Effector memory CD4-positive, alpha-beta T cell (primary cell): ENCODE data around the gene LMO7.

ENCODE experiments used
- DNase-seq, 3 donors: peaks; one replicate each; pipeline ENCODE4 v3.0.0-alpha.2; 2020
- H3K27ac ChIP-seq: 2 replicates; pipeline ENCODE4 v1.7.0; 2013; ENCODE audit warnings: mild to moderate bottlenecking, low read length, moderate library complexity; ENCODE audit not compliant: insufficient read depth, poor library complexity, severe bottlenecking
- H3K27me3 ChIP-seq: replicated peaks from 2 replicates; pipeline ENCODE4 v1.7.0; 2013; ENCODE audit warnings: mild to moderate bottlenecking, low read length; ENCODE audit not compliant: insufficient read depth, control insufficient read depth, poor library complexity, severe bottlenecking
- H3K36me3 ChIP-seq: 2 replicates; pipeline ENCODE4 v1.7.0; 2013; ENCODE audit warnings: mild to moderate bottlenecking, low read length, moderate library complexity; ENCODE audit not compliant: control insufficient read depth, insufficient read depth
- H3K4me1 ChIP-seq: 2 replicates; pipeline ENCODE4 v1.7.0; 2013; ENCODE audit warnings: low read length, mild to moderate bottlenecking; ENCODE audit not compliant: control insufficient read depth, insufficient read depth, poor library complexity, severe bottlenecking
- H3K4me3 ChIP-seq: 2 replicates; pipeline ENCODE4 v1.7.0; 2013; ENCODE audit warnings: low read length, low read depth, mild to moderate bottlenecking; ENCODE audit not compliant: insufficient read depth, poor library complexity, severe bottlenecking
- H3K9me3 ChIP-seq: 2 replicates; pipeline ENCODE4 v1.7.0; 2013; ENCODE audit warnings: mild to moderate bottlenecking, low read length, moderate library complexity; ENCODE audit not compliant: control insufficient read depth

LMO7 gene

GRCh38 chr13:75897386-75897785 lies 261.3 kb downstream of the LMO7 start:
- H3K4me1 ChIP-seq = no peaks in the 10 kb centered on the region
- DNase-seq = no peak
- no peak overlapping the region for H3K4me3 ChIP-seq
- no peaks in the 10 kb centered on the region for H3K9me3 ChIP-seq
- H3K27me3 ChIP-seq = no peaks in the 10 kb centered on the region
- no peaks in the 10 kb centered on the region for H3K36me3 ChIP-seq
- no peak overlapping the region for H3K27ac ChIP-seq

DNA sequence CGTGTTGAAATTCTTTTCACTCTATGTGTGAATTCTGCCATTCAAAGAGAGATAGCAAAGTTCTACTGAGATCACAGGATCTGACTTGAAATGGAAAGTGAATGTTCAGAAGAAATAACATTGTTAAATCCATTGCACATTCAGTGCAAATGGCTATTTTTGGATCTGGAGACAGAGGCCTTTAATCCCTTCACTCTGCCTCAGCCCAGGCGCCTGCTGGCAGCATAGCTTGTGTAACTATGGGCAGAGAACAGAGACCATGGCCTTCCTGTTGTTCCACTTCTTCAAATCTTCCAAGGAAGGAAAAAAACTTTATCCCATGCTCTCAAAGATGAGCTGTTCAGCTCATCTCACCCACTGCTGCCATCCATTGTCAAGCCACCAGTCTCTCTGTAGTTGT lies 265.4 kb downstream of the LMO7 start:
- Histone ChIP-seq H3K4me3 (no peak overlapping the region), H3K27ac (no peak overlapping the region), H3K27me3 (no peaks in the 10 kb centered on the region)

DNA sequence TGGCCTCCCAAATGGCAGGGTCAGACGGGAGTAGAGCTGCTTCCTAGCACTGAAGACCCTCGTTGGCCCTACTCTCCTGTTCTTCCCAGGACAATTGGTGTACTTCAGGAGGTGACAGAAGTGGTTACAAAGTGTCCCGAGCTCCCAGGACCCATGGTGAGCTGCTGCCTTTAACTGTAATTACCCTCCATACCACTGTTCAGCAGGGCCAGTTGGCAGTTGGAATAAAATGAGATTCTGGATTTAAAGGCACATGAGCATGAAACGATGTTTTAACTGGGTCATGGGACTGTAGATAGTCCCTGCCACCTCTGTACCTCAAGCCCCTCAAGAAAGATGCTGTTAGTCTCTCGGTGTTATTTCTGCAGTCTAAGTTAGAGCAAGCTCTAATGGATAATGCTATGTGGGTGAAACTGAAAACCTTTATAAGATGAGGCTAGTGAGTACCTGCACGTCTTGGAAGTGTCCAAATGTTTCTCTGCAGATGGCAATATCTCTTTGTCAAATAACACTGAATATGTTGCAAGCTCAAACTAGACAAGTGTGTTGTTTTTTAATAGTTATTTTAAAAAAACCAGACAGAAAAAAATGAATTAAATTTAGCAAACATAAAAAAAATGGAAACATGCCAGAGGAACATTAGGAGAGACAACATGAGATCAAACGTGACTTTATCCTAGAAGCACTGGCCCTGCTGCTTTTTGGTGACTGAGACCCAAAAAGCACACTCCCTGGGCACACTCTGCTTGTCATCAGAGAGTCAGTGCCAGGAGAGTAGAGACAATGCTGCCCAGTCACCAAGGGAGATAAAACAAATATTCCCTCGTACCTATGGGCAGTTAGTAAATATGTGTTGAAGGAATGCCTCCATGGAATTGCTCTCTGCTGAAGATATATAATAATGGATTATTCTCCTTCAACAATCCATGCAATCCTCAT lies 266.3 kb downstream of the LMO7 start:
- Histone ChIP-seq H3K27ac (no peak overlapping the region), H3K4me1 (no peaks in the 10 kb centered on the region), H3K9me3 (no peaks in the 10 kb centered on the region), H3K4me3 (no peak overlapping the region), H3K36me3 (no peaks in the 10 kb centered on the region), H3K27me3 (no peaks in the 10 kb centered on the region)
- no peak for DNase-seq

More for the DNA sequence above, 265.4 kb downstream of the LMO7 start:
- Histone ChIP-seq H3K4me1 (no peaks in the 10 kb centered on the region), H3K36me3 (no peaks in the 10 kb centered on the region), H3K9me3 (no peaks in the 10 kb centered on the region)
- no peak for DNase-seq

- Histone ChIP-seq H3K4me3 (no peak overlapping the region), H3K27ac (no peak overlapping the region), H3K36me3 (no peaks in the 10 kb centered on the region), H3K4me1 (no peaks in the 10 kb centered on the region), H3K9me3 (no peaks in the 10 kb centered on the region), H3K27me3 (no peaks in the 10 kb centered on the region)
- DNase-seq = no peak
Observed at GRCh38 chr13:75904012-75904411, 267.9 kb downstream of the LMO7 start.

DNA sequence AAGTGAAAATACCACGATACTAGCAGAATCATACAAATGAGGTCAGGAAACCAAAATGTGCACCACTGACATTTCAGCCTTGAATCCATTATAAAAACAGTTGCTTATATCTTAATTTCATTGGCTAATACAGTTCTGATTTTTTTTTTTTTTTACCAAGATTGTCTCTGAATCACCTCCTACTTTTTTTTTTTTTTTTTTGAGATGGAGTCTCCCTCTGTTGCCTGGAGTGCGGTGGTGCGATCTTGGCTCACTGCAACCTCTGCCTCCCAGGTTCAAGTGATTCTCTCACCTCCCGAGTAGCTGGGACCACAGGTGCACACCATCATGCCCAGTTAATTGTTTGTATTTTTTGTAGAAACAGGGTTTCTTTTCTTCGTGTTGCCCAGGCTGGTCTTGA lies 270.2 kb downstream of the LMO7 start:
- no peak overlapping the region for H3K4me3 ChIP-seq

GRCh38 chr13:75907044-75907443 lies 270.9 kb downstream of the LMO7 start:
- Histone ChIP-seq H3K27me3 (no peaks in the 10 kb centered on the region), H3K4me1 (no peaks in the 10 kb centered on the region), H3K4me3 (no peak overlapping the region), H3K9me3 (no peaks in the 10 kb centered on the region), H3K27ac (no peak overlapping the region), H3K36me3 (no peaks in the 10 kb centered on the region)
- DNase-seq = no peak

More for the DNA sequence above, 270.2 kb downstream of the LMO7 start:
- Histone ChIP-seq H3K27me3 (no peaks in the 10 kb centered on the region), H3K9me3 (no peaks in the 10 kb centered on the region), H3K27ac (no peak overlapping the region), H3K36me3 (no peaks in the 10 kb centered on the region), H3K4me1 (no peaks in the 10 kb centered on the region)
- DNase-seq = no peak

- H3K4me1 ChIP-seq = no peaks in the 10 kb centered on the region
- no peak overlapping the region for H3K27ac ChIP-seq
- DNase-seq = no peak
- H3K36me3 ChIP-seq = no peaks in the 10 kb centered on the region
- no peaks in the 10 kb centered on the region for H3K27me3 ChIP-seq
- H3K9me3 ChIP-seq = no peaks in the 10 kb centered on the region
- H3K4me3 ChIP-seq = no peak overlapping the region
Observed at GRCh38 chr13:75908141-75908540, 272.0 kb downstream of the LMO7 start.
